GM21717 (cell line): ENCODE data around the gene TUBB3.
A peak's percentile ranks its signal among the peaks of the same experiment; 100 is the strongest.
"Not testable (repeated sequence)": the region's sequence is repeated elsewhere in the genome, so short reads cannot be mapped to it uniquely, and the experiment has no call there.

Source experiments
- ATAC-seq: cut with Tn5 transposase; IDR thresholded peaks from one replicate; pipeline ENCODE4 v1.9.1; 2021; ENCODE audit warnings: mild to moderate bottlenecking, moderate library complexity; ENCODE audit not compliant: unreplicated experiment

Gene TUBB3

GRCh38 chr16:89962754-89963498 lies 39.8 kb downstream of the TUBB3 start:
- ATAC-seq: no peak

- no peak for ATAC-seq
Measured at GRCh38 chr16:89964201-89964600, 41.1 kb downstream of the TUBB3 start.

- no peak for ATAC-seq
Measured at GRCh38 chr16:89965447-89966225, 42.5 kb downstream of the TUBB3 start.

- no peak for ATAC-seq
Measured at GRCh38 chr16:89966756-89967155, 43.6 kb downstream of the TUBB3 start.

GRCh38 chr16:89967436-89967835 lies 44.3 kb downstream of the TUBB3 start:
- ATAC-seq: not testable (repeated sequence)

GRCh38 chr16:89968074-89968473 lies 44.9 kb downstream of the TUBB3 start:
- ATAC-seq: not testable (repeated sequence)

GRCh38 chr16:89969741-89970410 lies 46.7 kb downstream of the TUBB3 start:
- no peak for ATAC-seq

- ATAC-seq: peak; percentile 13
Measured at GRCh38 chr16:89971495-89972243, 48.5 kb downstream of the TUBB3 start.

- peak; percentile 72 for ATAC-seq
Measured at GRCh38 chr16:89972244-89973234, 49.4 kb downstream of the TUBB3 start.

GRCh38 chr16:89973235-89973634 lies 50.1 kb downstream of the TUBB3 start:
- no peak for ATAC-seq

GRCh38 chr16:89973654-89974335 lies 50.7 kb downstream of the TUBB3 start:
- ATAC-seq: no peak

GRCh38 chr16:89974870-89975269 lies 51.7 kb downstream of the TUBB3 start:
- ATAC-seq: no peak

- ATAC-seq: peak; percentile 50
Measured at GRCh38 chr16:89981414-89981813, 58.3 kb downstream of the TUBB3 start.

- ATAC-seq: no peak
Measured at GRCh38 chr16:89982318-89982717, 59.2 kb downstream of the TUBB3 start.

- no peak for ATAC-seq
Measured at GRCh38 chr16:89983536-89983935, 60.4 kb downstream of the TUBB3 start.

GRCh38 chr16:89984216-89984615 lies 61.1 kb downstream of the TUBB3 start:
- ATAC-seq: no peak

GRCh38 chr16:89985219-89985618 lies 62.1 kb downstream of the TUBB3 start:
- no peak for ATAC-seq
